ENCODE results near the gene SLAMF6.
A peak's percentile ranks its signal among the peaks of the same experiment; 100 is the strongest.

SLAMF6 gene

DNA sequence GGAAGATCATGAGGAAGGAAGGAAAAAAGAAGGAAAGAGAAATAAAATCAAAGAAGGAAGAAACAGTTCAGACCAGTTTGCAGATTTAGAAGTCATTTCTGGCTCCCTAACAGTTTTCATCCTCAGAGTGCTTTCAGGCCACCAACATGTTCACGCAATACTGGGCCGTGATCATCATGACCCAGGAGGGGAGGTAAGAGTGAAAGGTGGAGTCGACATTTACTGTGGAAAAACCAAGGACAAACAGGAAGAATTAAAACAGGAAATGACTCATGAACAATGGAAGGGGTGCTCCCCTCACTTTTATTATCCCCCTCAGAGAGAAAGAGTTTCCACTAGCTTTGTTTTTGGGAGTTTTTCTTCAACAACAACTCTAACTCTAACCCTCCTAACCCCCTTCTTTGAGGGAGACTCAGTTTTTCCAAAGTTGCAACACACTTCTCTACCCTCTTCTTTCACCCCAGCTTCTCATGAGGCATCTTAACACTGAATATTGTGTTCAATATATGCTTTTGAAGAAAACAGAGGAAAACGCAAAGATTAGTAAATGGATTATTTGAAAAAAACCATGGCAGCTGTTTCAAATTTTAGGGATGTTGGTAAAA lies 62.3 kb downstream of the SLAMF6 start:
- DNase-seq = peak; percentile 55

DNA sequence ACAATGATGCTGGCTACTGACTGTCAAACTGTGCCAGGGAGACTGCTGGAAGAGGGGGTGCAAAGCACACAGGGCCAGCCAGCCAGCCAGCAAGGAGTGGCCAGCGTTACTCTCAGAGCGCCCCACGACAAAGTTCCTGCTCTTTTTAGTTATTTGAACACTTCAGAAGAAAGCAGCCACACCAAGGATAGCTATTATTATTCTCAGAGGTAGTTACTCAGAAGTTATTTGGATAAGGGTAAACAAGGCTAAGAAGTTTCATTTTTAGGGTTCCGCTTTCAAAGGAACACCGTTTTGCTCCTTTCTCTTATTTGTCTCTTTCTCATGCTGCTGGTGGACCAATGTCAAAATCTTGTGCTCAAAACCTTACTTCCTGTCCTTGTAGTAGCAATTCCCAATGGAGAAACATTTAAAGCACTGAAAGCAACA lies 62.8 kb downstream of the SLAMF6 start:
- DNase-seq = peak; percentile 45

DNA sequence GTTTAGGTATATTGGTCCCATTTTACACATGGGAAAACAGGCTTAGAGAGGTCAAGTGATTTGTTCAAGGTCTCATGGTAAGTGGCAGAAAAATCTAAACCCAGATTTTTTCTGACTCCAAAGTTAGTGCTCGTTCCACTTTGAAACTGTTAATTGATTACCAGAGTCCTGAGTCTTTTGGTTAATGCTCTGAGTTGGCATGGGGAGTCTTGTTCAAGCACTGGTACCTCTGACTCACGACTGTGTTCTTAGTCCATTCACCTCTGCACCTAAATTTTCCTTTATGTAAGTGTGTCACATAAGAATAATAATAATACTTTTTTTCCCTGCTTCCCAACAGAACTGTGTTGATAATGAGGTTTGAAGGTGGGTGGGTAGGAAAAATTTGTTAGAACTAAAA lies 63.4 kb downstream of the SLAMF6 start:
- no peak for DNase-seq

DNA sequence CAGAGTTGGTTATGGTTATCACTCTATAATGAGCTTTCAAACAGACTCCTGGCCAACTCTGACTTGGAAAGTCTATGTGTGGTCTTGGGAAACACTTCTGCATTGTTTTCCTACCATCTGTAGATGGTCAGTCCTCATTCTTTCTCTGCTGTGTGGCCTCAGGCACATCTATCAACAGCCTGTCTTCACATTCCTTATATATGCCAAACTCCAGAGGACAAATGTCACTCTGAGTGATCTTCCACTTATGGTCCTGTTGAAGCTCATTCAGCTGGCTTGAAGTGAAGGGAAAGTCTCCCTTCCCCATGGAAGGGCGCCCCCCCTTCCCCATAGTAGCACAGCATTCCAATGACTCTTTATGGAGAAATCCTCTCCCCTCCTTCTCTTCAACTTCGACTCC lies 64.0 kb downstream of the SLAMF6 start:
- DNase-seq = no peak

DNA sequence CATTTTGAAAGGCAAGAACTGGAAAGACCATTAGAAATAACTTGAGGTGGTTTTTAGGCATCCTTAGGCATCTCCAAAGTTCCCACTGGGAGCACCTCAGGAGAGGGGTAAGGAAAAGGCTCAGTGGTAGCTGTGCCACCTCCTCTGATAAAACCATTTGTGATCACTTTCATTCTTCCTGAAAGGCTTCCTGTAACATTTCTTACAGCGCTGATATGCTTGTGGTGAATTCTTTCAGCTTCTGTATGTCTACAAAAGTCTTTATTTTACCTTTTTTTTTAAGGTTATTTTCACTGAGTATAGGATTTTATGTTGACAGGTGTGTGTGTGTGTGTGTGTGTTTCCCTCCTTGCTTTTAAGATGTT lies 67.9 kb downstream of the SLAMF6 start:
- DNase-seq = no peak

DNA sequence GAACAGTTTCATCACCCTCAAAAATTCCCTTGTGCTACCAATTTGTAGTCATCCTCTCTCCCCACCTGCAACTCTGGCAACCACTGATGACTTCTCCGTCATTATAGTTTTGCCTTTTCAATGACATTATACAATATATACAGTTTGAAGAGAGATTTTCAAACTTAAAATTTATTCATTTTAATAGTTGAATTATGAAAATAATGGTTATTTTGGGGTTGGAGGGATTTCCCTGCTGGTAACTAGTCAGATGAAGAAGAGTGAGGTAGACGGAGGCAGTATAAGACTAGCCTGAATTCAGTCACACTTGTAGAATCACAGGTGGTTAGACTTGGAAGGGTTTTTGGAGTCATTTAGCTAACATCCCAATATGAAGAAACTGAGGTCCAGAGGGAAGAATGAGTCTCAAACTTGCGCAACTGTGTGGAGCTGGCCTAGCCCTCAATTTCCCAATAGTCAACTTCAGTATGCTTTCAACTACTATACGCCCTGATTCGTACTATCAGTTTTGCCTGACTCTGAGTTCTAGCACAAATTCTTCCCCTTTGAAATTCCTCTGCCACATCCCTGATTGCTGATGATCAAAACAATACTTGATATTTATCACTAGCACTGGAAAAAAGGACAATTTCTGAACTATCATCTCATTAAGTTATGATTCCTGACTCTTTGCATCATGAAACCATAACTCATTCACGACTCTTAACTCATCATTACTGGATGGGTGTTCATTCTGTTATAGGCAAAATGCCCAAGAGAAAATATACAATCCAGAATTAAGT lies 68.5 kb downstream of the SLAMF6 start:
- DNase-seq = peak; percentile 49

DNA sequence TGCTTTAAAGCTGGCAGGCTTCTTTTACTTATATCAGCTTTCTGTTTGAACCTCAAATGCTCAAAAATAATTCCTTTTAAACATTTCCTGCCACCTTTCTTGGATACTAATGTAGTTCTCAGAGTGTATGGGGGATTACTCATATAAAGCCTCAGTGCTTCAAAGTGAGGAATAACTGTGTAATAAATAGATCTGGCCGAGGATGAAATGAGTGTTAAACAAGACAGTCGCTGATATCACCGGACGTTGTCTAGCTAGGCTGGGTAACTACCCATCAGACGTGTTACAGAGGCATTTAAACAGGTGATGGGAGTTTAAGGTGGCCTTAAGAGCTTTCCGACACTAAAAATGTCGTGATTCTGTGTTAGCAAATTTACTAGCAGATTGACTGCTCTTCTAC lies 69.6 kb downstream of the SLAMF6 start:
- DNase-seq = no peak

DNA sequence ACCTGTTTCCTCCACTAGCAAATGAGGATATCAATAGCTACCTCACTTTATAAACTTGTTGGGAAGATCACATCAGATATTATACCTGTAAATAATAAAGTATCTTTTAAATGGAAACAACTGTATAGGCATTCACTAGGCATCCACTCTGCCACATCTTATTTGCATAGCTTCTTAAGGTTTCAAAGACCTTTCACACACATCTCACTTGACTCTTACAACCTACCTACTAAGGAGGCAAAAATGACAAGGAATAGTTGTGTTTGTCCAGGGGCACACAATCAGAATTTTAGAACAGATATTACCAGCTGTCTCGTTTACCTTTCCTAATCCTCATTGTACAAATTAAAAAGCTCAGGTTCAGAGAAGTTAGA lies 71.2 kb downstream of the SLAMF6 start:
- DNase-seq = no peak

DNA sequence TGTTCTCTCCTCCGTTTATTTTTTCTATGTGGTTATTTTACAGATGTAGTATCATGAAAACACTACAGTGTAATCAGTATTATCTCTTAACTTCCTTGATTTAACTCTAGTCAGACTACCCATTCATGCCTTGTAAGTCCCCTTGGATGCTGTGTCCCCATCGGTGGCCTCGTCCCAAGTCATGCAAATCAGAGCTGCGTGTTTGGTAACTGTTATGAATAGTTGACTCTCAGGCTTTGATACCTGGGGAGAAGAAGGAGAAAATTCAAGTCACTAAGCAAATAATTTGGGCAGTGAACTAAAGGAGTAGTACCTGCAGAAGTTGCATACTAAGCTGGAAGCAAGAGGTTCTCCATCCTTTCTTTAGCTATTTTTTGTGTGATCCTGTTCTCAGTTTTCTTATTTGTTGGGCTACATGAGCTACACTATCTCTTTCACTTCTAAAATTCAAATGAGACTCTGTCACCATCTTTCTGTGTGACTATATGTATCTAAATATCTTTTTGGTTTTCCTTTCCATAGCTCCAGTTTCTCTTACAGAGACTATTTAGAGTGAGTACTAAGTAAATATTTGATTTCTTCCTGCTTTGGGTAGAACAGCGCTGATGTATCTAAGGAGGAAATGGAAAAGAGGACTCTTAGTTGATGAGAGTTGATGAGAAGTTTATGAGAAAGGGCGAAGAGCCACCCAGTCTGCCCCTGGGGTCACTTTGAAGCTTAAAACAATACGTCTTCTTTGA lies 71.8 kb downstream of the SLAMF6 start:
- no peak for DNase-seq

DNA sequence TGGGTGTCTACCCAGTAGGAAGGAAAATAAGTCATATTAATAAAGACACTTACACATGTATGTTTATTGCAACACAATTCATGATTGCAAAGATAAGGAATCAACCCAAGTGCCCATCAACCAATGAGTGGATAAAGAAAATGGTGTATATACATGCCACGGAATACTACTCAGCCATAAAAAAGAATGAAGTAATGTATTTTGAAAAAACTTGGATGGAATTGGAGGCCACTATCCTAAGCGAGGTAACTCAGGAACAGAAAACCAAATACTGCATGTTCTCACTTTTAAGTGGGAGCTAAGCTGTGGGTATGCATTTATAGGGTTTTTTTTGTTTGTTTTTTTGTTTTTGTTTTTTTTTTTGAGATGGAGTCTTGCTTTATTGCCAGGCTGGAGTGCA lies 73.6 kb downstream of the SLAMF6 start:
- DNase-seq = no peak

DNA sequence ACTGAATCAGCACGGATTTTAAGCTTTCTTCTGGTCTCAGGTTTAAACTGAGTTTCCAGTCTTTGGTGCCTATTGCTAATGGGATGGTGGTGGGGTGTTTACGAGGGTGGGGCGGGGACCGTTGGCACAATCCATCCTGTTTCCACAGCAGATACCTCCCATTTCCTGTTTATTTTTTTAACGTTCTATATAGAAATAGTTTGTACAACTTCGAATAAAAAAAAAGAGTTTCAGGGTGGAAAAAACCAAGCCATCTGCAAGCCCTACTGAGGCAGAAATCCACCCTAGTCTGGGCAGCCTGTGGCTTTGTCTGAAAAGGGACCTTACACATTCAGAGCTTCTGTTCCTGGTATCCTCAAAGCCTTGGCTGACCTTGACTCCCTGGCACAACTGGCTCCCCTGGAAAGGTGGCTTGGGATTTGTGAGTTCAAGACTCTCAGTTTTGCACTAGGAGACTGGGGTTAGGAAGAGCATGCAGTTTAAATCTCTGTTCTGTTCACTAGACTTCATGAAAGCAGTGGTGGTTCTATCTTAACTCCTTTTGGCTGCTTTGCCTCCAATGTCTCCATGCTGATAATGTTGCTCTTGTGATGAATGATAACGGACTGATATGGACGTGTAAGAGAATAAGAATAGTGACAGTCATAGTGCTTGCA lies 76.0 kb downstream of the SLAMF6 start:
- DNase-seq = no peak

DNA sequence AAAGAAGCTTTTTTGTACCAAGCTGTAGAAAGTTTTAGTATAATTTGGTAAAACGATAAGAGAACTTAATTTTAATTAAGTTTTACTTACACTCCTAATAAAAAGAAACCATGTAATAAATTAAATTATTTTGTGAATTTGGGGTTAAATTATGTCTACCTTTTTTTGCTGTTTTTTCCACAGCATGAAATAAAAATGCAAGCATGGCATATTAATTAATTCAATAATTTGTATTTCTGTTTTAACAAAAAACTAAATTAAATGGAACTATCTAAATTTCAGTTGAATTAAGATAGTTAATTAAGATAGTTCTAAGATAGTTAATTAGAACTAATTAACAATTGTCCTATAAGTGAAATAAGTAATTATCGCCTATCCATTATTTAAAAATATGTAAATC lies 83.3 kb downstream of the SLAMF6 start:
- DNase-seq = no peak

DNA sequence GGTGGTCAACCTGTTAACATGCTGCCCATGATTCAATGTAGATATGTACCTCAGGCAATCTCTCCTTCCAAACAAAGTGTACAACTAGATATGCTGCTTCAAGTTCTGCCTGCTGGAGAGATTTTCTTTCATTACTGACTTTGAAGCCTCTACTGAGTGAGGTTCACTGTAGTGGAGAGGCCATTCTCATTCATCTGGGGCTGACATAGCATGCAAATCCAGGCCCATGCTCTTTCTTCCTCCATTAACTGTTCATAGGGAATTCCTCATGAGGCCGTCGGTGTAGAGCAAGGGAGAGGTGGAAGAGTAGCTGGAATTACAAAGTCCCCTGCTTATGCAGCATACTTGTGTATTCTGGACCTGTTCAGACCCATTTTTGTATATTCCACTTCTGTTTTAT lies 84.1 kb downstream of the SLAMF6 start:
- DNase-seq = no peak

DNA sequence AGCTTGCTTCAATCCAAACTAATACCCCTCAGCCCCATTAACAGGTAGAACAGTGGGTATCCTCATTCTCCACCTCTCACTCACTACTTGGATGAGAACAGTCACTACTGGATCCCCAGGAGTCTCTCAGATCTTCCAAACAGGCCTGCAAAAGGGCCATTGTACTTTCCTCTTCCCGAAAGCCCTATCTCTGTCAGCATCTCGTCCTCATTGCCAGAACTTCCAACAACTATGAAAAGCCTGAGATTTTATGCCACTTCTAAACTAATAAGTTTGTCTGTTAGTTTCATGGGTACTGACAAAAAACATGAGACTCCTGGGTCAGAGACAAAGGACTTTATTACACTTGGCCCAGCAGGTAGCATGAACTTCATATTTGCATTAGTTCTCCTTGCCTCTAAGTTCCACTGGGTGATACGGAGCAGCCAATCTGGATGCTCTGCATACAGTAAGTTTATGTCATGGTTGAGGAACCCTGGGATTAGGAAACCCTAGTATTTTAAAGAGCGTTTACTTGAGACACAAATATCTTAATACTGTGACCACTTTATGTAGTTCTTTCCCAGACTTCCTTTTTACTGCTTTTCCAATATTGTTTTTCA lies 84.6 kb downstream of the SLAMF6 start:
- DNase-seq = no peak

DNA sequence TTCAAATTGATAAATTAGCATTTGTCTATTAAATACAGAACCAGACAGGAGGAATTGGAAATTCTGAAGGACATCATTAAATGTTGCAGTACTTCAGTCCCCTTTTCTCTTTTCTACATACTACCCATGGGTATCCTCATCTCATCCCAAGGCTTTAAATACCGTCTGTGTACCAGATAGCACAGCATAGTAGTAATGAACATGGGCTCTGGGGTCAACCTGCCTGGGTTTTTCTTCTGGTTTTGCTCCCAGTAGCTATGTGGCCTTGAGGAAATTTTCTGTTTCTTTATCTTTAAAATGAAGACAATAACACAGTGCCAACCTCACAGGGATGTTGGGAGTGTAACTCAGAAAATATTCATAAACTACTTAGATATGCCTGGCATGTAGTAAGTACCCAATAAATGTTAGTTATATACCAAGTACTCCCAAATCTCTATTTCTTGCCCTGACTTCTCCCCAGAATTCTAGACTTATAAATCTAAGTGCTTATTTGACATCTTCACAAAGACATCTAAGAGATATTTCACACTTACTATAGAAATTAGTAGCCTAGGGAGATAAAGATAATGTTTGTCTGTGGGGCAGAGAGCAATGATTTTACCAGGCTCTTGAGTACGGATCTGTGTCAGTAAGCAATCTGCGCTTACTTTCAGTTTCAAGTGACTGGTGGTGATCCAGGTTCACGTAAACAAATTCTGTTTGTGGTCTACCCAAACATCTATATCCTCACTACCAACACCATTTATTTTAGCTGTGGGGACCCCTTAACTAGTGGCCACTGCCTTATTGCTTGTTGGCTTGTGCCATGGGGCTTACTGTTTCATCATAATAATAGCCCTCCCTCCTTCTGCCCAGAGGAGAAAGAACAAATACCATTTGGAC lies 85.4 kb downstream of the SLAMF6 start:
- peak; percentile 26 for DNase-seq

DNA sequence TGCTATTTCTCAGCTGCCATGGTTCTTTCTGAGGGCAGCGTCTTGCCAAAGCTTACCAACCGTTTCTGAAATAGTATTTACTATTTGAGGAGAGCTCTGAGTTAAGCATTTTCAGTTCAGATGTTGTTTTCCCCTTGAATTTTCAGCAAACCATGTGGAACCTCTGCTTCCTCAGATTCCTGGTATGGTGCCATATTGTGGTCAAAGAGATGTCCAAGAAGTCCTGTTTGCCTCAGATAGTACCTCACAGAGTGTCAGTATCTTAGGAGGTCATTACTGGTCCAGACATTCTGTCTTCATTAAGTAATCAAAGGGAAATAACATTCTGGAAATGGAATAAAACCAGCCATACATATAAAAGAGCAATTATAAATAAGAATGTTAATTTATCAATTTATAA lies 86.1 kb downstream of the SLAMF6 start:
- no peak for DNase-seq

Measured in activated CD4-positive, alpha-beta T cell treated with anti-CD3 and anti-CD28 coated beads for 48 hours (primary cell).